Measurements from ENCODE around the gene DDX39B. TPM values are rescaled to one million over a fixed set of nuclear protein-coding genes. Genes with fewer than 3 reads are reported as not detected.

The DDX39B gene
- total RNA-seq, 1 experiment from 2014 or later, result 813 TPM

DNA sequence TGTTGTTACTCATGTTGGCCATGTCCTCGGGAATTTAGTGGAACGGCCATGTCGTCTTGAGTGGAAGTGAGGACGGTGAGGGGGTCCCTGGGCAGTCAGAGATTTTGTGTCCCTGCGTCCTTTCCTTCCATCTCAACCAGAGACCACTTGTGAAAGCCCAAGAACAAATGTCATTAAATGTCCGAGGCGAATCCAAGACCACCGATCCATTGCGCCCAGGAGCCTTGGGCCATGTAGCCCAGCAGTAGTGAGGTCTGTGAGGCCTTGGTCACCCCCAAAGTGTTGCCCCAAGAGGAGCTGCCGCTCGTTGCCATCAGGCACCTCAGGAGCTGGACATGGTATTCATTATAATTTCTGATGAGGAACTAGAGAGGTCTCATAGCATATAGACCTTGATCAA, 61.2 kb downstream of the DDX39B start:
- no peak overlapping the region for H2BK5ac ChIP-seq (ENCODE audit: insufficient read length, low read length)
- H3K4me3 Mint-ChIP-seq, result no peak overlapping the region
- no peaks in the 10 kb centered on the region for H3K23me2 ChIP-seq (ENCODE audit: insufficient read length, low read depth, low read length, poor library complexity, severe bottlenecking)

More for the DNA sequence above, 61.2 kb downstream of the DDX39B start:
- peaks cover 5% of the 10 kb centered on the region for H3K27me3 Mint-ChIP-seq (ENCODE audit: low read depth)
- no peak overlapping the region for H2BK20ac ChIP-seq (ENCODE audit: low read depth, low read length, poor library complexity, severe bottlenecking)
- H3K4me1 Mint-ChIP-seq, result no peaks in the 10 kb centered on the region
- H3K4ac ChIP-seq (ENCODE audit: low read depth, low read length), result no peak overlapping the region
- H2AFZ ChIP-seq (ENCODE audit: low read length), result no peak overlapping the region
- H4K5ac ChIP-seq (ENCODE audit: insufficient read length, low read depth, low read length), result no peak overlapping the region
- no peak overlapping the region for H3K9ac ChIP-seq (ENCODE audit: extremely low read depth, insufficient read length, low read length)
- no peak for DNase-seq
- H3K27me3 ChIP-seq (ENCODE audit: insufficient read depth, low read length), result no peaks in the 10 kb centered on the region
- H3K79me1 ChIP-seq (ENCODE audit: insufficient read depth, low read depth, low read length, poor library complexity, severe bottlenecking), result no peaks in the 10 kb centered on the region
- no peak overlapping the region for H2BK15ac ChIP-seq (ENCODE audit: low read depth, low read length)
- no peak overlapping the region for H3K18ac ChIP-seq (ENCODE audit: insufficient read length, low read depth, low read length)
- no peak overlapping the region for H3K56ac ChIP-seq (ENCODE audit: insufficient read length, low read depth, low read length)
- no peak overlapping the region for H3K27ac ChIP-seq (ENCODE audit: insufficient read length, low read depth, low read length)
- H3K4me2 ChIP-seq (ENCODE audit: insufficient read depth, insufficient read length, low read length), result no peak overlapping the region
- H3K23ac ChIP-seq (ENCODE audit: insufficient read length, low read depth, low read length), result no peak overlapping the region
- H4K91ac ChIP-seq (ENCODE audit: insufficient read length, low read depth, low read length), result no peak overlapping the region
- TF ChIP-seq, protein P1, sequence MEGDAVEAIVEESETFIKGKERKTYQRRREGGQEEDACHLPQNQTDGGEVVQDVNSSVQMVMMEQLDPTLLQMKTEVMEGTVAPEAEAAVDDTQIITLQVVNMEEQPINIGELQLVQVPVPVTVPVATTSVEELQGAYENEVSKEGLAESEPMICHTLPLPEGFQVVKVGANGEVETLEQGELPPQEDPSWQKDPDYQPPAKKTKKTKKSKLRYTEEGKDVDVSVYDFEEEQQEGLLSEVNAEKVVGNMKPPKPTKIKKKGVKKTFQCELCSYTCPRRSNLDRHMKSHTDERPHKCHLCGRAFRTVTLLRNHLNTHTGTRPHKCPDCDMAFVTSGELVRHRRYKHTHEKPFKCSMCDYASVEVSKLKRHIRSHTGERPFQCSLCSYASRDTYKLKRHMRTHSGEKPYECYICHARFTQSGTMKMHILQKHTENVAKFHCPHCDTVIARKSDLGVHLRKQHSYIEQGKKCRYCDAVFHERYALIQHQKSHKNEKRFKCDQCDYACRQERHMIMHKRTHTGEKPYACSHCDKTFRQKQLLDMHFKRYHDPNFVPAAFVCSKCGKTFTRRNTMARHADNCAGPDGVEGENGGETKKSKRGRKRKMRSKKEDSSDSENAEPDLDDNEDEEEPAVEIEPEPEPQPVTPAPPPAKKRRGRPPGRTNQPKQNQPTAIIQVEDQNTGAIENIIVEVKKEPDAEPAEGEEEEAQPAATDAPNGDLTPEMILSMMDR (conservative IDR thresholded peaks at IDR 0.05), result no peak
- H3K36me3 Mint-ChIP-seq (ENCODE audit: insufficient read depth in 1 of 3, low read depth in 3 of 3), result no peaks in the 10 kb centered on the region
- H3K9me3 ChIP-seq (ENCODE audit: control insufficient read depth, low read depth, low read length), result no peaks in the 10 kb centered on the region
- no peak overlapping the region for H3K27ac Mint-ChIP-seq
- no peak overlapping the region for H2BK12ac ChIP-seq (ENCODE audit: insufficient read length, low read depth, low read length)
- H3K9me3 Mint-ChIP-seq, result no peaks in the 10 kb centered on the region
- no peaks in the 10 kb centered on the region for H4K20me1 ChIP-seq (ENCODE audit: control insufficient read depth, insufficient read depth, insufficient read length)
- H3K4me1 ChIP-seq (ENCODE audit: insufficient read depth, low read length), result no peaks in the 10 kb centered on the region
- no CpG with 5 or more reads among the region's 11 CpGs for WGBS (ENCODE audit: extremely low coverage, insufficient read length, low lambda C conversion rate)
- H4K8ac ChIP-seq (replicated peaks; ENCODE audit: insufficient read length, low read depth, low read length), result no peak overlapping the region
- H3K14ac ChIP-seq (ENCODE audit: insufficient read depth, low read length), result no peak overlapping the region
- no peak overlapping the region for H2BK120ac ChIP-seq (ENCODE audit: low read depth, low read length, poor library complexity, severe bottlenecking)
- no peak overlapping the region for H3T11ph ChIP-seq (ENCODE audit: low read length)
- H2AK5ac ChIP-seq (ENCODE audit: insufficient read length, low read length), result no peak overlapping the region
- no peaks in the 10 kb centered on the region for H3K79me2 ChIP-seq (ENCODE audit: insufficient read depth, low read length)

Other genes with a start within 250 kb of the DDX39B start
- 68.6 and 70.7 TPM in 2 replicates for gene HLA-B, start 184.8 kb downstream of the DDX39B start, total RNA-seq (2021)
- gene MICA, start 138.4 kb downstream of the DDX39B start, total RNA-seq (2021), result 8.5 and 8.8 TPM in 2 replicates
- gene MICB, start 43.9 kb downstream of the DDX39B start, total RNA-seq (2021), result 6.2 and 6.8 TPM in 2 replicates
- not detected in 2 replicates for gene MCCD1, start 13.0 kb downstream of the DDX39B start, total RNA-seq (2021)
- gene ATP6V1G2, start 4.6 kb upstream of the DDX39B start, total RNA-seq (2021), result 3.6 and 3.8 TPM in 2 replicates
- 11.8 and 15.1 TPM in 2 replicates for gene NFKBIL1, start 5.6 kb upstream of the DDX39B start, total RNA-seq (2021)
- gene LTA, start 30.3 kb upstream of the DDX39B start, total RNA-seq (2021), result not detected in 2 replicates
- not detected in 2 replicates for gene TNF, start 33.6 kb upstream of the DDX39B start, total RNA-seq (2021)
- gene LTB, start 40.4 kb upstream of the DDX39B start, total RNA-seq (2021), result not detected in 2 replicates
- not detected in 2 replicates for gene LST1, start 44.3 kb upstream of the DDX39B start, total RNA-seq (2021)
- gene NCR3, start 51.0 kb upstream of the DDX39B start, total RNA-seq (2021), result 0.55 and 0.64 TPM in 2 replicates
- 3.2 and 4.2 TPM in 2 replicates for gene AIF1, start 73.2 kb upstream of the DDX39B start, total RNA-seq (2021)
- gene PRRC2A, start 78.7 kb upstream of the DDX39B start, total RNA-seq (2021), result 381 and 383 TPM in 2 replicates
- 415 and 417 TPM in 2 replicates for gene BAG6, start 110.7 kb upstream of the DDX39B start, total RNA-seq (2021)
- 3.6 and 3.9 TPM in 2 replicates for gene APOM, start 113.9 kb upstream of the DDX39B start, total RNA-seq (2021)
- 18.4 and 19.0 TPM in 2 replicates for gene C6orf47, start 118.8 kb upstream of the DDX39B start, total RNA-seq (2021)
- gene GPANK1, start 123.0 kb upstream of the DDX39B start, total RNA-seq (2021), result 23.9 and 26.8 TPM in 2 replicates
- gene CSNK2B, start 124.1 kb upstream of the DDX39B start, total RNA-seq (2021), result 178 and 187 TPM in 2 replicates
- gene LY6G5B, start 128.0 kb upstream of the DDX39B start, total RNA-seq (2021), result 21.3 and 21.6 TPM in 2 replicates
- 1.8 and 2.2 TPM in 2 replicates for gene LY6G5C, start 139.1 kb upstream of the DDX39B start, total RNA-seq (2021)
- gene ABHD16A, start 161.3 kb upstream of the DDX39B start, total RNA-seq (2021), result 32.9 and 34.4 TPM in 2 replicates
- gene LY6G6F, start 164.9 kb upstream of the DDX39B start, total RNA-seq (2021), result not detected in 2 replicates
- gene LY6G6D, start 173.3 kb upstream of the DDX39B start, total RNA-seq (2021), result not detected in 2 replicates
- gene LY6G6C, start 179.7 kb upstream of the DDX39B start, total RNA-seq (2021), result 0.24 TPM in 1 of 2 replicates, not detected in the other
- not detected in 2 replicates for gene MPIG6B, start 181.4 kb upstream of the DDX39B start, total RNA-seq (2021)
- 70.5 and 73.2 TPM in 2 replicates for gene DDAH2, start 187.3 kb upstream of the DDX39B start, total RNA-seq (2021)
- 265 and 266 TPM in 2 replicates for gene CLIC1, start 194.5 kb upstream of the DDX39B start, total RNA-seq (2021)
- 21.5 and 22.4 TPM in 2 replicates for gene MSH5, start 198.0 kb upstream of the DDX39B start, total RNA-seq (2021)
- 3.2 and 4.3 TPM in 2 replicates for gene SAPCD1, start 220.7 kb upstream of the DDX39B start, total RNA-seq (2021)
- gene VWA7, start 235.3 kb upstream of the DDX39B start, total RNA-seq (2021), result 2.5 TPM in 2 replicates